ENCODE data around the gene TSGA10.
"Not testable (repeated sequence)": the region's sequence is repeated elsewhere in the genome, so short reads cannot be mapped to it uniquely, and the experiment has no call there.

TSGA10 gene

GRCh38 chr2:99154643-99155536 lies at the start of gene TSGA10, which contains the start of gene LIPT1:
Gene TSGA10 (minus strand): TSS chr2:99154942. CDS start chr2:99109439, 45,503 bp downstream.
Gene LIPT1 (plus strand): TSS chr2:99154967. CDS start chr2:99161958, 6,991 bp downstream.
- peak; percentile 88 to 91 for DNase-seq

- DNase-seq = no peak
Observed at GRCh38 chr2:99201959-99202678, 47.4 kb upstream of the TSGA10 start.

GRCh38 chr2:99200076-99200800 lies 45.5 kb upstream of the TSGA10 start:
- DNase-seq = no peak

GRCh38 chr2:99198103-99198841 lies 43.5 kb upstream of the TSGA10 start:
- DNase-seq = no peak

GRCh38 chr2:99192364-99192763 lies 37.6 kb upstream of the TSGA10 start:
- DNase-seq = not testable (repeated sequence)

GRCh38 chr2:99190548-99190947 lies 35.8 kb upstream of the TSGA10 start:
- no peak for DNase-seq

- no peak for DNase-seq
Observed at GRCh38 chr2:99188357-99188756, 33.6 kb upstream of the TSGA10 start.

GRCh38 chr2:99187011-99187410 lies 32.3 kb upstream of the TSGA10 start:
- no peak for DNase-seq

- no peak for DNase-seq
Observed at GRCh38 chr2:99184811-99185210, 30.1 kb upstream of the TSGA10 start.

- no peak for DNase-seq
Observed at GRCh38 chr2:99183025-99183424, 28.3 kb upstream of the TSGA10 start.

- DNase-seq = no peak
Observed at GRCh38 chr2:99181624-99182000, 26.9 kb upstream of the TSGA10 start.

GRCh38 chr2:99180755-99181623 lies 26.2 kb upstream of the TSGA10 start, which contains the start of the genes MITD1 and MRPL30:
Gene MITD1 (minus strand): TSS chr2:99181058. CDS start chr2:99180981, 77 bp downstream.
Gene MRPL30 (plus strand): TSS chr2:99181184. CDS start chr2:99186204, 5,020 bp downstream.
- peak; percentile 85 to 89 for DNase-seq

- no peak for DNase-seq
Observed at GRCh38 chr2:99171377-99172140, 16.8 kb upstream of the TSGA10 start.

- DNase-seq = no peak
Observed at GRCh38 chr2:99169534-99169933, 14.8 kb upstream of the TSGA10 start.

GRCh38 chr2:99166218-99166617 lies 11.5 kb upstream of the TSGA10 start:
- no peak for DNase-seq

GRCh38 chr2:99159594-99159993 lies 4.9 kb upstream of the TSGA10 start:
- no peak for DNase-seq

GRCh38 chr2:99158599-99158998 lies 3.9 kb upstream of the TSGA10 start:
- DNase-seq = no peak

- no peak for DNase-seq
Observed at GRCh38 chr2:99156891-99157290, 2.1 kb upstream of the TSGA10 start.

- DNase-seq = no peak
Observed at GRCh38 chr2:99153921-99154604, 679 bp downstream of the TSGA10 start.

Data from activated CD4-positive, alpha-beta T cell treated with anti-CD3 and anti-CD28 coated beads for 4 hours (primary cell).